RKO (cell line): ENCODE results near the gene NEURL1B.
A peak's percentile ranks its signal among the peaks of the same experiment; 100 is the strongest.
"Not testable (repeated sequence)": the region's sequence is repeated elsewhere in the genome, so short reads cannot be mapped to it uniquely, and the experiment has no call there.

Experiments
- DNase-seq: peaks from one replicate; pipeline ENCODE4 v3.0.0-alpha.2; 2016; ENCODE audit warnings: low spot score

NEURL1B gene

GRCh38 chr5:172657524-172658233, 16.6 kb downstream of the NEURL1B start:
- not testable (repeated sequence) for DNase-seq

- DNase-seq: no peak
These were observed 17.3 kb downstream of the NEURL1B start for GRCh38 chr5:172658391-172658790.

DNA sequence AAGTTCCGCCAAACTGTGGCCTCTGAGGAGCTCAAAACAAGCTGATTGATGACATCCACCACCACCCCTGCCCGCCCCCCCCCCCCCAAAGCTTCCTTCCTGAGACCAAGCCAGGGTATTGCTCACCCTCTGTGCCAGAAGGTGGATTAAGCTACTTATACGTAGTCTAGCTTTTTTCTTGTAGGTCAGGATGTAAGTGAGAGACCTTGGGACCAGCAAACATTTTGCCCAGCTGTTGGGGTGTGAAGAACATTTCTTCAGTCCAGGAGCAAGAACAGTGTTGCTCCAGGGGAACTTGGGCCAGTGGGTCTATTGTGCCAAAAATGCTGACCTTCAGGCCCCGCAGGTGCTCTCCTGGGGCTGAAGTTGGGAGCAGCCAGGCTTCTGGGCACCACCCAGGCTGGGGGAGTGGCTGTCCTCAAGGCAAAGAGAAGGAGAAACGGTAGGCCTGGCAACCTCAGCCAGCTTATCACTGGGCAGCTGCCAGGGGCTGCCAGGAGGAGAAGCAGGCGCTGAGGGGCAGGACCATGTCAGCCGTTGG, 18.0 kb downstream of the NEURL1B start:
- no peak for DNase-seq

DNA sequence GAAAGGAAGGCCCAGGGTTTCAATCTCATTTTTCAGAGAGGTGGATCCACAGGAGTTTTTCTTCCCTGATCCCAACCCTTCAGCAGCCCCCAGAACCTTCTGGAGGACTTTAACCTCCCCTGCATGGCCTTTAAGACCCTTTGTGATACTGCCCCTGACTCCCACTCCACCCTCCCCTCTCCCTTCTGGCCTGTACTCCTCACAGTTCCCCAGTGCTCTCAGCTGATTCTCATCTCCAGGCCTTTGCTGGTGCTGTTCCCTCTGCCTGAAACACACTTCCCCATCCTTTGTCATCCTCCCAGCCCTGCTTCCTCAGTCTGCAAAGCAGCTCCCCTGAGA, 18.5 kb downstream of the NEURL1B start:
- DNase-seq: no peak

GRCh38 chr5:172659909-172660628, 19.0 kb downstream of the NEURL1B start:
- DNase-seq: peak; percentile 57

DNA sequence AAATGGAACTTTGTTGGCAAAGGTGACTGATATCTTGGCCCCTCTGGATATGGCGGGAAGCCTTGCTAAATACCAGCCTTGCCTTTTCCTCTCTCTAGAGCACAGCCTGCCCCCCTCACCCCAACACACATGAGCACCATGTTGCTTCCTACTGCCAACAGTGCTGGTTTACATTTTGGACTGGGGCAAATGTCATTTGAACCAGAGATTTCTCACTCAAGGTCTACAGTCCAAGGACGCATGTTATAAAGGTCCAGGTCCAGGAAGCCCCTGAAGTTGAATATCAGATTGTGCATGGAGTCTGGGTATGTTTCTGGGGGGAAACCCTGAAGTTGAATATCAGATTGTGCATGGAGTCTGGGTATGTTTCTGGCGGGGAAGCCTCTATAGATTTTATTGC, 19.9 kb downstream of the NEURL1B start:
- DNase-seq: no peak

GRCh38 chr5:172661526-172661925, 20.5 kb downstream of the NEURL1B start:
- DNase-seq: no peak

DNA sequence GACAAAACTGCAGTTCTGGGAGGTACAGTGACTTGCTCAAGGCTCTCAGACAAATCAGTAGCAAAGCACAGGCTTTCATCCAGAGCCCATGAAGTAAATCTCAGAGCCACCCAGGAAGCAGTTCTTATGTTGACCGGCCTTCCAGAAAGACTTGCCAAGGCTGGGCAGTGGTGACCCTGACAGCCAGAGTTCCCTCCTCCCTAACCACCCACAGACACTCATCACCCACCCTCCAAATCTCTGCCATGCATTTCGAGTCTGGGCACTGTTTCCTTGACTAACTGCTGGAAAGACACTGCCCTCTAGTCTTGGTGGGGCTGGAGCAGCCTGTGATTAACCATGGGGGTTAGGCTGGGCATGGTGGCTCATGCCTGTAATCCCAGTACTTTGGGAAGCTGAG, 21.5 kb downstream of the NEURL1B start:
- no peak for DNase-seq

GRCh38 chr5:172664018-172664417, 23.0 kb downstream of the NEURL1B start:
- DNase-seq: no peak

GRCh38 chr5:172664681-172665541, 23.8 kb downstream of the NEURL1B start:
- no peak for DNase-seq

DNA sequence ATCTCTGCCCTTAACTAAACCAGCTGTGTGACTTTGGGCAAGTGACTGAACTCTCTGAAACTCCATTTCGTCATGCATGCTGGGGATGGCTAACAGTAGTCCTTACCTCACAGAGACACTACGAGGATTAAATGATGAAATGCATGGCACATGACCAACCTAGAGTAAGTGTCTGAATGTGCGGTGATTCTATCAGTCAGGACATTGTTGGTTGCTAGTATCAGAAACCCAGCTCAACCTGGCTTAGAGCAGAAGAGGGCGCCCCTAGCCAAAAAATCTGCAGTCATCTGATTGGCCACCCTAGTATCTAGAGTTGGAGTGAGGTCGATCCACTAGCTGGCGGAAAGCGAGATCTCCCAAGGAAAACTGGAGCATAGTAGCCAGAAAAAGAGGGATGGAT, 25.2 kb downstream of the NEURL1B start:
- no peak for DNase-seq

- no peak for DNase-seq
These were observed 26.9 kb downstream of the NEURL1B start for GRCh38 chr5:172667786-172668593.

GRCh38 chr5:172668594-172669071, 27.6 kb downstream of the NEURL1B start:
- DNase-seq: no peak

- DNase-seq: no peak
These were observed 28.4 kb downstream of the NEURL1B start for GRCh38 chr5:172669386-172670004.

DNA sequence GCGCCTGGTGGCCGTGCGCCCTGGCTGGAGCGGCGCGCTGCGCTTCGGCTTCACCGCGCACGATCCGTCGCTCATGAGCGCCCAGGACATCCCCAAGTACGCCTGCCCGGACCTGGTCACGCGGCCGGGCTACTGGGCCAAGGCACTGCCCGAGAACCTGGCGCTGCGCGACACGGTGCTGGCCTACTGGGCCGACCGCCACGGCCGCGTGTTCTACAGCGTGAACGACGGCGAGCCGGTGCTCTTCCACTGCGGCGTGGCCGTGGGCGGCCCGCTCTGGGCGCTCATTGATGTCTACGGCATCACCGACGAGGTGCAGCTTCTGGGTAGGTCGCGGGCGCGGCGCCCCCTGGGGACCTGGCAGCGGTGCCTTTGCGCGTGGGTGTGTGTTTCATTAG, 28.9 kb downstream of the NEURL1B start:
- no peak for DNase-seq

GRCh38 chr5:172670444-172670843, 29.4 kb downstream of the NEURL1B start:
- no peak for DNase-seq

GRCh38 chr5:172671091-172671490, 30.0 kb downstream of the NEURL1B start:
- DNase-seq: no peak

GRCh38 chr5:172672681-172673080, 31.6 kb downstream of the NEURL1B start:
- DNase-seq: no peak

DNA sequence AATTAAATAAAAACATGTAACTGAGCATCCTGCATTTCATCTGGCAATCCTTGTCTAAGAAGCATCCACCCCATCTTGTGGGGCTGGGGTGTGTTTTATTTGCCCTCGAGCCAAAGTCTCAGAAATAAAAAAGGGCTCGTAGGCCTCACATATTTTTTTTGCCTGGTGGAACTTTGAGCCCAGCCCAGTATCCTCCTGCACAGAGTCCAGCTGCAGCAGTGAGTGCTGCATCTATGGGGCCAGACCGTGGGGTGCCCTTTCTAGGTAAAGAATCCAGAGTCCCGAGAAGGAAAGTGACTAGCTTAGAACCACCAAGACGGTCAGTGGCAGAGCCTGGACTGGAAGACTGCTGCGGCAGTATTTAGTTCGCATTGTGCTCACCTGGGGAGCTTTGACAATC, 33.1 kb downstream of the NEURL1B start:
- DNase-seq: no peak

- DNase-seq: no peak
These were observed 35.9 kb downstream of the NEURL1B start for GRCh38 chr5:172676914-172677475.

GRCh38 chr5:172678362-172678874, 37.4 kb downstream of the NEURL1B start:
- DNase-seq: not testable (repeated sequence)
